Stomach (tissue), 9 donors: ENCODE measurements around the gene P2RX1. TPM values are rescaled to one million over a fixed set of nuclear protein-coding genes. Genes with fewer than 3 reads are reported as not detected.

Source experiments
- DNase-seq, 2 donors: peaks; one replicate each; pipeline versions ENCODE4 v3.0.0 to v3.0.0-alpha.2; 2013 to 2019
- H3K27ac ChIP-seq, 5 donors: fragments of 200-600 bp in 4 of 5; sonication (generic) in 4 of 5; one replicate each; pipeline ENCODE4 v1.5.1; 2013 to 2019; ENCODE audit warnings: mild to moderate bottlenecking in 1 of 5, moderate library complexity in 1 of 5
- H3K27me3 ChIP-seq, 3 donors: fragments of 200-600 bp; sonication (generic); one replicate each; pipeline ENCODE4 v1.5.1; 2017 to 2019; ENCODE audit warnings: mixed run types in 1 of 3
- H3K36me3 ChIP-seq, 4 donors: fragments of 200-600 bp; sonication (generic); 1 replicate in 3 of 4; 2 replicates in 1 of 4; pipeline ENCODE4 v1.5.1; 2016 to 2019
- H3K4me1 ChIP-seq, 4 donors: fragments of 200-600 bp; sonication (generic); one replicate each; pipeline ENCODE4 v1.5.1; 2016 to 2019
- H3K4me3 ChIP-seq, 4 donors: fragments of 200-600 bp; sonication (generic) in 3 of 4; one replicate each; pipeline ENCODE4 v1.5.1; 2016 to 2019; ENCODE audit warnings: mild to moderate bottlenecking in 1 of 4
- H3K9me3 ChIP-seq, 4 donors: fragments of 200-600 bp; sonication (generic); one replicate each; pipeline ENCODE4 v1.5.1; 2016 to 2019
- EP300 ChIP-seq: sonication (generic); formaldehyde crosslinking; IDR thresholded peaks from one replicate; pipeline ENCODE4 v1.6.1; 2017; ENCODE audit warnings: antibody characterized with exemption
- POLR2A ChIP-seq, 4 donors: fragments of 450-650 bp; IDR thresholded peaks; one replicate each; pipeline ENCODE4 v1.6.1; 2016; ENCODE audit warnings: antibody characterized with exemption in 4 of 4, control low read depth in 2 of 4, mild to moderate bottlenecking in 1 of 4, moderate library complexity in 1 of 4
- POLR2AphosphoS5 ChIP-seq, 3 donors: sonication (generic); formaldehyde crosslinking; IDR thresholded peaks; one replicate each; pipeline ENCODE4 v1.6.1; 2016; ENCODE audit warnings: antibody characterized with exemption in 3 of 3
- WGBS, 5 donors: extraction: QIAGEN DNeasy Blood & Tissue Kit in 3 of 5; methylation state at CpG; one replicate each; pipeline versions ENCODE4 v1.1.5 to v1.1.7; 2013 to 2018; 5-methylcytosine and 5-hydroxymethylcytosine counted together
- intact Hi-C: fragments of 100-400 bp; cut with DNase I; formaldehyde crosslinking; loops from one replicate; pipeline ENCODE4 v1.15.1; 2023; ENCODE audit warnings: low total_unique reads
- polyA plus RNA-seq, 3 donors: library from polyadenylated mRNA; stranded (reverse); fragments of 200-250 nt; gene quantifications; one replicate each; pipeline ENCODE4 v1.2.3, GENCODE V29; 2013
- total RNA-seq, 5 donors: library from RNA; depleted of rRNA; stranded (reverse); fragments of >200 nt; gene quantifications; one replicate each; pipeline versions ENCODE4 v1.1.0 to v1.2.3, GENCODE V29; 2014 to 2016
- TF ChIP-seq, protein P1 (sequence below), 7 experiments: fragments of 450-650 bp in 4 of 7; fragments of 200-600 bp in 3 of 7; sonication (generic) in 3 of 7; IDR thresholded peaks; one replicate each; pipeline ENCODE4 v1.5.1; 2016 to 2019; ENCODE audit warnings: antibody characterized with exemption in 7 of 7, control low read depth in 2 of 7, mild to moderate bottlenecking in 1 of 7
- donor health status: healthy with polysubstance abuse.
- donor health status: Bipolar disorder and iron deficiency.
- donor health status: healthy.

Gene P2RX1
- total and polyA plus RNA-seq, 8 donors = 0.75 to 13.4 (median 3.0) TPM

DNA sequence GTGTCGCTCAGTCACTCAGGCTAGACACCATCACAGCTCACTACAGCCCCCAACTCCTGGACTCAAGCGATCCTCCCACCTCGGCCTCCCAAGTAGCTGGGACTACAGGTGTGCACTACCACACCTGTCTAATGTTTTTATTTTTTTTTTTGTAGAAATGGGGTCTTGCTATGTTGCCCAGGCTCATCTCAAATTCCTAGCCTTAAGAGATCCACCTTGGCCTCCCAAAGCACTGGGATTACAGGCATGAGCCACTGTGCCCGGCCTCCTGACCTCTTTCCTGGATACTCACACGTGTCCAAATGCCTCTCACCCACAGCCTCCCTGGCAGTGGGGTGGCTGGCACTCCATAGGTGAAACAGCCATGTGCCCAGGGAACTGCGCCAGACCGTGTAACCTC, 40.9 kb downstream of the P2RX1 start:
- Histone ChIP-seq H3K36me3 (peaks cover 4 to 64% (median 53%) of the 10 kb centered on the region in 4 donors), H3K4me1 (peaks cover 0 to 5% (median 0%) of the 10 kb centered on the region in 4 donors), H3K4me3 (no peak overlapping the region), H3K27ac (no peak overlapping the region), H3K27me3 (no peaks in the 10 kb centered on the region), H3K9me3 (no peaks in the 10 kb centered on the region)
- 91 to 96% (median 92%) methylated on average over 7 of the region's 7 CpGs for WGBS, 5 donors
- no peak for TF ChIP-seq POLR2AphosphoS5 (IDR thresholded peaks at IDR 0.05)
- TF ChIP-seq POLR2A (IDR thresholded peaks at IDR 0.05) = no peak
- TF ChIP-seq, protein P1, sequence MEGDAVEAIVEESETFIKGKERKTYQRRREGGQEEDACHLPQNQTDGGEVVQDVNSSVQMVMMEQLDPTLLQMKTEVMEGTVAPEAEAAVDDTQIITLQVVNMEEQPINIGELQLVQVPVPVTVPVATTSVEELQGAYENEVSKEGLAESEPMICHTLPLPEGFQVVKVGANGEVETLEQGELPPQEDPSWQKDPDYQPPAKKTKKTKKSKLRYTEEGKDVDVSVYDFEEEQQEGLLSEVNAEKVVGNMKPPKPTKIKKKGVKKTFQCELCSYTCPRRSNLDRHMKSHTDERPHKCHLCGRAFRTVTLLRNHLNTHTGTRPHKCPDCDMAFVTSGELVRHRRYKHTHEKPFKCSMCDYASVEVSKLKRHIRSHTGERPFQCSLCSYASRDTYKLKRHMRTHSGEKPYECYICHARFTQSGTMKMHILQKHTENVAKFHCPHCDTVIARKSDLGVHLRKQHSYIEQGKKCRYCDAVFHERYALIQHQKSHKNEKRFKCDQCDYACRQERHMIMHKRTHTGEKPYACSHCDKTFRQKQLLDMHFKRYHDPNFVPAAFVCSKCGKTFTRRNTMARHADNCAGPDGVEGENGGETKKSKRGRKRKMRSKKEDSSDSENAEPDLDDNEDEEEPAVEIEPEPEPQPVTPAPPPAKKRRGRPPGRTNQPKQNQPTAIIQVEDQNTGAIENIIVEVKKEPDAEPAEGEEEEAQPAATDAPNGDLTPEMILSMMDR (IDR thresholded peaks at IDR 0.05) = no peak
- TF ChIP-seq EP300 = no peak
- DNase-seq = no peak
- intact Hi-C loops = no loop called here

DNA sequence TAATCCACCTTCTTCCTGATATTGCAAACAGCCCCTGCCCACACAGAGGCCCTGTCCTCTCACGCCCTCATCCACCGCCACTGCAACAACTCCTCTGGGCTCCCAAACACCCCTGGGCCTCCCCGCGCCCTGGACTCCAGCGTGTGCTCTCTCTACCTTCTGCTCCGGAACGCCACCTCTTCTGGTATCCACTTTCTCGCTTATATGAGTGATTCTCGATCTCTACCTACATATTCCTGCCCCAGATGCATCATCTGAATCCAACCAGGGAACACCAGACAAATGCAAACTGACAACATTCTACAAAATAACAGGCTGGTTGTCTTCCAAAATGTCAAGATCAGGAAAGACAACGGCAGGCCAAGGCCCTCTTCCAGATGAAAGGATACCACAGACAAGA, 42.4 kb downstream of the P2RX1 start:
- no peak for TF ChIP-seq POLR2A (IDR thresholded peaks at IDR 0.05)
- Histone ChIP-seq H3K27me3 (no peaks in the 10 kb centered on the region), H3K4me1 (peaks cover 0 to 5% (median 0%) of the 10 kb centered on the region in 4 donors), H3K27ac (no peak overlapping the region), H3K9me3 (no peaks in the 10 kb centered on the region), H3K4me3 (no peak overlapping the region), H3K36me3 (peaks cover 4 to 67% (median 60%) of the 10 kb centered on the region in 4 donors)
- WGBS, 5 donors = 92 to 98% (median 96%) methylated on average over 10 of the region's 10 CpGs
- no peak for DNase-seq
- intact Hi-C loops = no loop called here

DNA sequence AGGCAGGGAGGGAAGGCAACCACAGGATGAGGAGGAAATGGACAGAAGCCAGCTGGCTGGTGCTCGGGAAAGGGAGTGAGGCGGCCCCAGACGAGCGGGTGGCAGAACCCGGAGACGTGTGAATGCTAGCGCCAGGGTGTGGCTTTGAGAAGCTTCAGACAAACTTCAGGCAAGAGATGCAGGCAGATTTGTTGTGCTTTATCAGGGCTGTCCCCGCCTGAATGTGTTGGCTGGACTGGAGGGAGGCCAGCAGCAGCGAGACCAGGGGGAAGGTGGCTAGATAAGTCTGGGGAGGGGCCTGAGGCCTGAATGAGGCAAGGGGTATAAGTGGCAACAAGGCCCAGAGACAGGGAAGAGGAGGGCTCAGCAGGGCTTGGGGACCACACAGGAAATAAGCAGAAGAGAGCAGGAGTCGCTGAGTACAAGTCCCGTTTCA, 45.4 kb downstream of the P2RX1 start:
- Histone ChIP-seq H3K9me3 (no peaks in the 10 kb centered on the region), H3K4me1 (peaks cover 0 to 5% (median 0%) of the 10 kb centered on the region in 4 donors), H3K4me3 (no peak overlapping the region), H3K27ac (peak overlapping the region in 2 of 5 donors; percentile 27 to 50), H3K36me3 (peaks cover 4 to 49% (median 46%) of the 10 kb centered on the region in 4 donors), H3K27me3 (no peaks in the 10 kb centered on the region)
- intact Hi-C loops = no loop called here
- no peak for TF ChIP-seq EP300
- no peak for TF ChIP-seq POLR2A (IDR thresholded peaks at IDR 0.05)
- TF ChIP-seq, protein P1 (IDR thresholded peaks at IDR 0.05) = no peak
- TF ChIP-seq POLR2AphosphoS5 (IDR thresholded peaks at IDR 0.05) = no peak
- DNase-seq = peak; percentile 50 to 61
- 19 to 38% (median 31%) methylated on average over 11 of the region's 11 CpGs for WGBS, 5 donors

DNA sequence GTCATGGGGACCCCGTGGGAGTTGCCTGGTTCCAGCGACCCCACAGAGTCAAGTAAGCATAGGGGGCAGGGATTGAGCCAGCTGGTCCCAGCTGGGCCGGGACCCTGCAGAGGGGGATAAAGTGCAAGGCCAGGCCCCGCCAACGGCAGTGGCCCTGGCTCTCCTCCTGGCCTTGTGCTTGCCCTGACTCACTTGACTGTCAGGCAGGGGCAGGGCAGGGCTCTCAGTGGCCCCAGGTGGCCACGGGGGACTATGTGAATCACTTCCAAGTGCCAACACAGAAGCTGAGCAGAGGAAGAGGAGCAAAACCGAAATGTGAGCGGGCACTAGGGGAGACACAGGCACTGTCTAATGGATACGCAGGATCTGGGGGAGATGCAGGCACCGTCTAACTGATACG, 48.7 kb downstream of the P2RX1 start:
- no peaks in the 10 kb centered on the region for H3K9me3 ChIP-seq
- TF ChIP-seq POLR2AphosphoS5 (IDR thresholded peaks at IDR 0.05) (no peak), EP300 (no peak), POLR2A (IDR thresholded peaks at IDR 0.05) (no peak)
- TF ChIP-seq, protein P1 (IDR thresholded peaks at IDR 0.05) = no peak
- peaks cover 4 to 24% (median 19%) of the 10 kb centered on the region in 4 donors for H3K36me3 ChIP-seq
- H3K4me3 ChIP-seq = no peak overlapping the region
- H3K4me1 ChIP-seq = peaks cover 0 to 17% (median 5%) of the 10 kb centered on the region in 4 donors
- H3K27ac ChIP-seq = no peak overlapping the region
- WGBS, 5 donors = 64 to 82% (median 81%) methylated on average over 10 to 11 of the region's 11 CpGs
- H3K27me3 ChIP-seq = no peaks in the 10 kb centered on the region
- no peak for DNase-seq
- intact Hi-C loops = no loop called here

DNA sequence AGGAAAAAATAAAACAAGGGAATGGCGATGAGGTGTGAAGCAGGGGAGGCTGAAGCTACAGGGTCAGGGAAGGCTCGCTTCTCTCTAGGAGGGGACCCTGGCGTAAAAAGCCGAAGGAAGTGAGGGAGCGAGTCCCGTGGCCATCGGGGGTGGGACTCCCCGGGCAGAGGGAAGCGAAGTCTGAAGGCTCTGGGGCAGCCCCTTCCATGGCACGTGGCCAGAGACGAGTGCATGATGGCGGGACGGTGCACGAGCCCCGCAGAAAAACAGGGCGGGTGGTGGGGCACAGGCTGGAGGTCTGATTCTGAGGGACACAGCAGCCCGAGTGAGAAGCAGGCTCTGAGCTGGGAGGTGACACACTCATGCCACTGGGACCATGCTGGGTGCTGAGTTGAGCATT, 49.2 kb downstream of the P2RX1 start:
- no peaks in the 10 kb centered on the region for H3K9me3 ChIP-seq
- H3K27ac ChIP-seq = no peak overlapping the region
- peaks cover 0 to 21% (median 16%) of the 10 kb centered on the region in 4 donors for H3K36me3 ChIP-seq
- H3K4me3 ChIP-seq = no peak overlapping the region
- intact Hi-C loops = no loop called here
- H3K4me1 ChIP-seq = peaks cover 0 to 17% (median 5%) of the 10 kb centered on the region in 4 donors
- H3K27me3 ChIP-seq = no peaks in the 10 kb centered on the region
- no peak for DNase-seq
- 75 to 86% (median 83%) methylated on average over 16 to 17 of the region's 17 CpGs for WGBS, 5 donors
- TF ChIP-seq, protein P1 (IDR thresholded peaks at IDR 0.05) = no peak
- TF ChIP-seq POLR2AphosphoS5 (IDR thresholded peaks at IDR 0.05) = no peak
- TF ChIP-seq POLR2A (IDR thresholded peaks at IDR 0.05) = no peak
- TF ChIP-seq EP300 = no peak
